ENCODE data around the gene EPHA5. TPM values are rescaled to one million over a fixed set of nuclear protein-coding genes. Genes with fewer than 3 reads are reported as not detected.
"Not testable (repeated sequence)": the region's sequence is repeated elsewhere in the genome, so short reads cannot be mapped to it uniquely, and the experiment has no call there.

EPHA5 gene
- total RNA-seq, 1 donor from 2014 or later = not detected

DNA sequence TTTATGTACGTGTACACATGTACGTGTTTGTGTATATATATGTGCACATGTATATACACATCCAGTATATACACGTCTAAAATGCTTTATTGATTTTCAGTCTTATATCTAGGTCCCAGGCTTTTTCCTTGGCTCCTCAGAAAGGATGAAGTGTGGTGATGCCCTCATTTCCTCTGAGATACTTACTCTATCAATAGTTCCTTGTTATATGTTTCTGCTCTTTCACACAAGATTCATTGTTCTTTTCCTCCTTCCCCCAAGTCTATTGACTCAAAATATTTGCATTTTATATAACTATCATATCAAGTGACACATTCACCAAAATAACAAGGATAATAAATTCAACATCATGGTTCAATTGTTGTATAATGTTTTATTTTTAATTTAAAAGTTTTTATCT, 359.2 kb downstream of the EPHA5 start:
- no peak overlapping the region for H3K4me3 Mint-ChIP-seq (ENCODE audit: unreplicated experiment)
- H3K4me1 Mint-ChIP-seq (ENCODE audit: unreplicated experiment) = no peaks in the 10 kb centered on the region
- H3K27me3 Mint-ChIP-seq (ENCODE audit: unreplicated experiment) = no peaks in the 10 kb centered on the region
- no peak overlapping the region for H3K27ac Mint-ChIP-seq (ENCODE audit: unreplicated experiment)
- DNase-seq (ENCODE audit: low spot score) = no peak
- TF ChIP-seq, protein P1, sequence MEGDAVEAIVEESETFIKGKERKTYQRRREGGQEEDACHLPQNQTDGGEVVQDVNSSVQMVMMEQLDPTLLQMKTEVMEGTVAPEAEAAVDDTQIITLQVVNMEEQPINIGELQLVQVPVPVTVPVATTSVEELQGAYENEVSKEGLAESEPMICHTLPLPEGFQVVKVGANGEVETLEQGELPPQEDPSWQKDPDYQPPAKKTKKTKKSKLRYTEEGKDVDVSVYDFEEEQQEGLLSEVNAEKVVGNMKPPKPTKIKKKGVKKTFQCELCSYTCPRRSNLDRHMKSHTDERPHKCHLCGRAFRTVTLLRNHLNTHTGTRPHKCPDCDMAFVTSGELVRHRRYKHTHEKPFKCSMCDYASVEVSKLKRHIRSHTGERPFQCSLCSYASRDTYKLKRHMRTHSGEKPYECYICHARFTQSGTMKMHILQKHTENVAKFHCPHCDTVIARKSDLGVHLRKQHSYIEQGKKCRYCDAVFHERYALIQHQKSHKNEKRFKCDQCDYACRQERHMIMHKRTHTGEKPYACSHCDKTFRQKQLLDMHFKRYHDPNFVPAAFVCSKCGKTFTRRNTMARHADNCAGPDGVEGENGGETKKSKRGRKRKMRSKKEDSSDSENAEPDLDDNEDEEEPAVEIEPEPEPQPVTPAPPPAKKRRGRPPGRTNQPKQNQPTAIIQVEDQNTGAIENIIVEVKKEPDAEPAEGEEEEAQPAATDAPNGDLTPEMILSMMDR (IDR thresholded peaks at IDR 0.05; ENCODE audit: unreplicated experiment) = no peak
- H3K36me3 Mint-ChIP-seq (ENCODE audit: low read depth, unreplicated experiment) = no peaks in the 10 kb centered on the region
- no peaks in the 10 kb centered on the region for H3K9me3 Mint-ChIP-seq (ENCODE audit: unreplicated experiment)

DNA sequence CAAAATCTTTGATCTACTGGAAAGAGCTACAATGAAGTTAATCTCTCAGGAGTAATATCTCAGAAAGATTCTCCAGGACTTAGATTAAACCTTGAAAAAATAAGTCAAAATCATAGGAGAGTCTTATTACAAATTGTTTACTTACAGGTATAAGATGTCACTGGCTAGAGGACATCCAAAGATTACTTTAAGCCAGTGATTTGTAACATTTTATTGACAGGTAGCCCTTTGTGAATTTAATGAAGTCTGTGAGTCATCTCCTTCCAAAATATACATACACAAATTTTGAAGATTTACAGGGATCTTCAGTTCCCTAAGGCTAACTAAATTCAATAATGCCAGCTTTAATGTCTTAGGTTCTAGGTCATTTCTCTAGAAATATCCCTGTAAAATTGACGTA, 359.7 kb downstream of the EPHA5 start:
- Mint-ChIP-seq H3K27me3 (ENCODE audit: unreplicated experiment) (no peaks in the 10 kb centered on the region), H3K27ac (ENCODE audit: unreplicated experiment) (no peak overlapping the region), H3K36me3 (ENCODE audit: low read depth, unreplicated experiment) (no peaks in the 10 kb centered on the region), H3K9me3 (ENCODE audit: unreplicated experiment) (no peaks in the 10 kb centered on the region), H3K4me3 (ENCODE audit: unreplicated experiment) (no peak overlapping the region), H3K4me1 (ENCODE audit: unreplicated experiment) (no peaks in the 10 kb centered on the region)
- DNase-seq (ENCODE audit: low spot score) = no peak
- TF ChIP-seq, protein P1 (IDR thresholded peaks at IDR 0.05; ENCODE audit: unreplicated experiment) = no peak

DNA sequence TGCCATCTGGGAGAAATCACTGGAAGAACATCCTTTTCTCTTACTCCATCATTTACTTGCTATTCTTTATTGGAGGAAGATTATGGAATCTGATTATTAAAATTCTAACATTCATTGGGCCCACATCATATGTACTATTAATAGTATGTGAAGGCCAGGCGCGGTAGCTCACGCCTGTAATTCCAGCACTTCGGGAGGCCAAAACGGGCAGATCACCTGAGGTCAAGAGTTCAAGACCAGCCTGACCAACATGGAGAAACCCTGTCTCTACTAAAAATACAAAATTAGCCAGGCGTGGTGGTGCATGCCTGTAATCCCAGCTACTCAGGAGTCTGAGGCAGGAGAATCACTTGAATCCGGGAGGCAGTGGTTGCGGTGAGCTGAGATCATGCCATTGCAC, 361.7 kb downstream of the EPHA5 start:
- DNase-seq (ENCODE audit: low spot score); H3K27me3 Mint-ChIP-seq (ENCODE audit: unreplicated experiment); H3K36me3 Mint-ChIP-seq (ENCODE audit: low read depth, unreplicated experiment); H3K4me1 Mint-ChIP-seq (ENCODE audit: unreplicated experiment); H3K27ac Mint-ChIP-seq (ENCODE audit: unreplicated experiment); H3K4me3 Mint-ChIP-seq (ENCODE audit: unreplicated experiment); H3K9me3 Mint-ChIP-seq (ENCODE audit: unreplicated experiment): not testable (repeated sequence)

DNA sequence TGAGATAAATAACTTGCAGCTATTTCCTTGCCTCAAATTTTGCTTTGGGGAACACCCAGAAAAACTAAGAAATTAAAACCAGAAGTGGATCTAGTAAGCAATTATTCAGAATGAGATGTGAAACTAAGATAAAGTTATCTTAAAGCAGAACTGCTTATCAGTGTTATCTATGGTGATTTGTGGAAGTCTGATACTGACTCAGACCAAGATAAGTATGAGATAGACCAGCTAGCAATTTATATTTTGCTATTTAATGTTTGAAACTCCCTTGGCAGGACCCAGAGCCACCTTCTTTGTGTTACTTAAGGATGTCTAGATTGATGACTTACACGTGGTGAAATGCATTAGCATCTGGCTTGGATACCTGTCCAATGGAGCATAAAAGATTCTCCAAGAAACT, 368.1 kb downstream of the EPHA5 start:
- TF ChIP-seq, protein P1 (IDR thresholded peaks at IDR 0.05; ENCODE audit: unreplicated experiment) = no peak
- H3K27me3 Mint-ChIP-seq (ENCODE audit: unreplicated experiment) = peaks cover 1% of the 10 kb centered on the region
- H3K27ac Mint-ChIP-seq (ENCODE audit: unreplicated experiment) = no peak overlapping the region
- no peak overlapping the region for H3K4me3 Mint-ChIP-seq (ENCODE audit: unreplicated experiment)
- DNase-seq (ENCODE audit: low spot score) = no peak
- no peaks in the 10 kb centered on the region for H3K9me3 Mint-ChIP-seq (ENCODE audit: unreplicated experiment)
- no peaks in the 10 kb centered on the region for H3K4me1 Mint-ChIP-seq (ENCODE audit: unreplicated experiment)
- no peaks in the 10 kb centered on the region for H3K36me3 Mint-ChIP-seq (ENCODE audit: low read depth, unreplicated experiment)

DNA sequence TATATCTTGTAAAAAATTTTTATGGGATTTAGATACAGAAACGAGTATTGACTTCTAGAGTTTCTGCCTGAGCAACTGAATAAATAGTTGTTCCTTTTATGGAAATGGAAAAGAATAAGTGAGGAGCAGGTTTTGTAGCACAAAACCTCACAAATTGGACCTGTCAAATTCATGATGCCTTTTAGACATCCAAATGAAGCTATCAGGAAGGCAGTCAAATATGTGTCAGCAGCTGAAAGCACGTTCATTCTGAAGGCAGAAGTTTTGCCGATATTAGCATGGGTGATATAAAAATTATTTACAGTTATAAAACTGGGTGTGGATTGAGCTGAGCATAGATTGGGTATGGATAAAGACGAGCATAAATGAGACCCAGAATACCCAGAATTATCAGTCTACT, 374.0 kb downstream of the EPHA5 start:
- Mint-ChIP-seq H3K36me3 (ENCODE audit: low read depth, unreplicated experiment) (no peaks in the 10 kb centered on the region), H3K4me3 (ENCODE audit: unreplicated experiment) (no peak overlapping the region), H3K27ac (ENCODE audit: unreplicated experiment) (no peak overlapping the region), H3K27me3 (ENCODE audit: unreplicated experiment) (no peaks in the 10 kb centered on the region), H3K9me3 (ENCODE audit: unreplicated experiment) (no peaks in the 10 kb centered on the region), H3K4me1 (ENCODE audit: unreplicated experiment) (no peaks in the 10 kb centered on the region)
- TF ChIP-seq, protein P1 (IDR thresholded peaks at IDR 0.05; ENCODE audit: unreplicated experiment) = no peak
- DNase-seq (ENCODE audit: low spot score) = no peak

DNA sequence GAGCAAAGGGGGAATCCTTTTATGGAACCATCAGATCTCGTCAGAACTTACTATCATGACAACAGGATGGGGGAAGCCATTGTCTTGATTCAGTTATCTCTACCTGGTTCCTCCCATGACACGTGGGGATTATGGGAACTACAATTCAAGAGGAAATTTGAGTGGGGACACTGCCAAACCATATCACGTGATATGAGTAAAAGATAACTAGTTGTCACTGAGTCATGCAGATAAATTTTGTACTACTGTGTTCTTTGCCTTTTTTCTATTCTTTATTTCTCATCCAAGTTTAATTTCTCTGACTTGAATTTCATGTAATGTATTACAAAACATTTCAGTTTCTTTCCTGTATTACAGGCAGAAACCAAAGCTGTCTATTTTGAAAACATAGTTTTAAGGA, 383.2 kb downstream of the EPHA5 start:
- no peaks in the 10 kb centered on the region for H3K27me3 Mint-ChIP-seq (ENCODE audit: unreplicated experiment)
- H3K27ac Mint-ChIP-seq (ENCODE audit: unreplicated experiment) = no peak overlapping the region
- no peak for DNase-seq (ENCODE audit: low spot score)
- no peaks in the 10 kb centered on the region for H3K4me1 Mint-ChIP-seq (ENCODE audit: unreplicated experiment)
- no peaks in the 10 kb centered on the region for H3K36me3 Mint-ChIP-seq (ENCODE audit: low read depth, unreplicated experiment)
- TF ChIP-seq, protein P1 (IDR thresholded peaks at IDR 0.05; ENCODE audit: unreplicated experiment) = no peak
- no peaks in the 10 kb centered on the region for H3K9me3 Mint-ChIP-seq (ENCODE audit: unreplicated experiment)
- no peak overlapping the region for H3K4me3 Mint-ChIP-seq (ENCODE audit: unreplicated experiment)
